Colonic mucosa (tissue), 4 donors: Measurements from ENCODE around the gene ELAPOR1. TPM values are rescaled to one million over a fixed set of nuclear protein-coding genes. Genes with fewer than 3 reads are reported as not detected.

Source experiments
- DNase-seq: peaks from one replicate; pipeline ENCODE4 v3.0.0-alpha.2; 2020
- H3K27ac ChIP-seq: fragments of 200-600 bp; one replicate; pipeline ENCODE4 v1.8.0; 2021
- H3K27me3 ChIP-seq: fragments of 200-600 bp; one replicate; pipeline ENCODE4 v1.8.0; 2021
- H3K36me3 ChIP-seq: fragments of 200-600 bp; one replicate; pipeline ENCODE4 v1.8.0; 2021
- H3K4me1 ChIP-seq: fragments of 200-600 bp; one replicate; pipeline ENCODE4 v1.8.0; 2021; ENCODE audit warnings: mild to moderate bottlenecking
- H3K4me3 ChIP-seq: fragments of 200-600 bp; one replicate; pipeline ENCODE4 v1.8.0; 2021
- H3K9ac ChIP-seq, 2 donors: one replicate each; pipeline ENCODE4 v1.7.0; 2013; ENCODE audit warnings: control low read depth in 2 of 2, low read depth in 2 of 2, low read length in 2 of 2
- H3K9me3 ChIP-seq: fragments of 200-600 bp; one replicate; pipeline ENCODE4 v1.8.0; 2021
- intact Hi-C: fragments of 100-400 bp; cut with DNase I; formaldehyde crosslinking; loops from one replicate; pipeline ENCODE4 v1.14.1; 2022
- total RNA-seq, 2 donors: library from RNA; stranded (reverse); fragmentation: NEBNext Ultra II Directional in 1 of 2; extraction: Animal tissue kit (Norgen Biotek cat#: 25700) in 1 of 2; gene quantifications; one replicate each; pipeline ENCODE4 v1.2.1, GENCODE V29; 2021
- TF ChIP-seq, protein P1 (sequence below): fragments of 200-600 bp; IDR thresholded peaks from one replicate; pipeline ENCODE4 v1.8.0; 2022; ENCODE audit warnings: antibody characterized with exemption, mild to moderate bottlenecking
- donor health status: healthy.
- donor health status: DM: no; HTN: no; CAD: no.
- donor health status: DM: no; HTN: no; CAD: no.

The ELAPOR1 gene
- total RNA-seq, 2 donors from 2014 or later = 110 to 163 TPM

DNA sequence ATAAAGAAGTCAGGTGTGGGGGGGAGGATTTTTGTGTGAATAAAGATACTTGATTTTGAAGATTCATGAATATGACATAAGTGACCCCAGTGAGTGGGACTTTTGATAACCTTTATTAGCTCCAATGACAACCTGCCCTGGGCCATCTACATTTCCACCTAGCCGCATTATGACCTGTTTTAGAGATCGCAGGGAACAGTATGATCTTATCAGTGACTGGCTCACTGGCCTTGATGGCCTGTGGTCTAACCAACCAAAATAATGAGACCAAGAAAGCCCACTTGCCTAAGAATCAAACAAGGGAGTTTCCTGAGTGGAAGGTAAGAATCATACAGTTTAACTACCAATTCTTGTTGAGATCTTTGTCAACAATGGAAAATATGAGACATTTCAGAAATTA lies 1.8 kb downstream of the ELAPOR1 start:
- DNase-seq = no peak
- no peak overlapping the region for H3K4me3 ChIP-seq
- H3K9me3 ChIP-seq = no peaks in the 10 kb centered on the region
- peak overlapping the region; percentile 55 for H3K27ac ChIP-seq
- TF ChIP-seq, protein P1, sequence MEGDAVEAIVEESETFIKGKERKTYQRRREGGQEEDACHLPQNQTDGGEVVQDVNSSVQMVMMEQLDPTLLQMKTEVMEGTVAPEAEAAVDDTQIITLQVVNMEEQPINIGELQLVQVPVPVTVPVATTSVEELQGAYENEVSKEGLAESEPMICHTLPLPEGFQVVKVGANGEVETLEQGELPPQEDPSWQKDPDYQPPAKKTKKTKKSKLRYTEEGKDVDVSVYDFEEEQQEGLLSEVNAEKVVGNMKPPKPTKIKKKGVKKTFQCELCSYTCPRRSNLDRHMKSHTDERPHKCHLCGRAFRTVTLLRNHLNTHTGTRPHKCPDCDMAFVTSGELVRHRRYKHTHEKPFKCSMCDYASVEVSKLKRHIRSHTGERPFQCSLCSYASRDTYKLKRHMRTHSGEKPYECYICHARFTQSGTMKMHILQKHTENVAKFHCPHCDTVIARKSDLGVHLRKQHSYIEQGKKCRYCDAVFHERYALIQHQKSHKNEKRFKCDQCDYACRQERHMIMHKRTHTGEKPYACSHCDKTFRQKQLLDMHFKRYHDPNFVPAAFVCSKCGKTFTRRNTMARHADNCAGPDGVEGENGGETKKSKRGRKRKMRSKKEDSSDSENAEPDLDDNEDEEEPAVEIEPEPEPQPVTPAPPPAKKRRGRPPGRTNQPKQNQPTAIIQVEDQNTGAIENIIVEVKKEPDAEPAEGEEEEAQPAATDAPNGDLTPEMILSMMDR = no peak
- no peaks in the 10 kb centered on the region for H3K27me3 ChIP-seq
- H3K36me3 ChIP-seq = no peaks in the 10 kb centered on the region
- peaks cover 7% of the 10 kb centered on the region for H3K4me1 ChIP-seq
- peak overlapping the region in 1 of 2 donors; percentile 44 for H3K9ac ChIP-seq
- intact Hi-C loops = no loop called here

DNA sequence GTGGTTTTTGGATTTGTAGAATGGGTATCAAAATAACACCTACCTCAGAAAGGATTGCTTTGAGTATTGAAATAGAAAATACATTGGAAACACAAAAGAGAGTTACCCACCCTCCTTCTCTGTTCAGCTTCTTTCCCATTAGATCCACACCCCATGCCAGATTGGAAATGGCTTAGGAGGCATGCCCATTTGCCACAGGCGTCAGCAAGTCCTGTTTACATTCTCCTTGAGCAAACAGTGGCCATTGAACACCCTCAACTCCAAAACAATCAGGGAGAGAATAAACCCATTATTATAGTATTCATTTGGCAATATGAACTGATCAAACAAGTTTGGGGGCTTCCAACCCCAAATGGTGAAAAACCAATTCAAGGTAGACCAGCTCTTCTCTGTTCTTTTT lies 2.4 kb downstream of the ELAPOR1 start:
- peak overlapping the region; percentile 55 for H3K27ac ChIP-seq
- H3K4me1 ChIP-seq = peaks cover 7% of the 10 kb centered on the region
- no peaks in the 10 kb centered on the region for H3K27me3 ChIP-seq
- H3K9ac ChIP-seq = peak overlapping the region in 1 of 2 donors; percentile 44
- intact Hi-C loops = no loop called here
- DNase-seq = peak; percentile 68
- TF ChIP-seq, protein P1 = no peak
- no peaks in the 10 kb centered on the region for H3K36me3 ChIP-seq
- no peaks in the 10 kb centered on the region for H3K9me3 ChIP-seq
- H3K4me3 ChIP-seq = no peak overlapping the region

DNA sequence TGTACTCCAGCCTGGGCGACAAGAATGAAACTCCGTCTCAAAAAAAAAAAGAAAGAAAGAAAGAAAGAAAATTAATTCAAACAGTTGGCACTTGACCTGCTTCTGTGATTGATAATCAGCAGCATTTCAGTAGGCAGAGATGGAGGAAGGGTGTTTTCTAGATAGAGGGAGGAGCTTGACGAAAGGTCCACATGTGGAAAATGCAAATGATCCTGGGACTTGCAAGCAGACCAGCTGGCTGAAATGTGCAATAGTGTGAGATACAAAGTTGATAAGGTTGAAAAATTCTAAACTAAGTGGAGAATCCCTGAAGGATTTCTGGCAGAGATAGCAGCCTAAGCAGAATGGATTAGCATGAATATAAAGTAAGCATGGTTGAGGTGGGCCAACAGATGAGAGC lies 4.2 kb downstream of the ELAPOR1 start:
- intact Hi-C loops = no loop called here
- Histone ChIP-seq H3K9ac (no peak overlapping the region), H3K36me3 (no peaks in the 10 kb centered on the region), H3K9me3 (no peaks in the 10 kb centered on the region), H3K4me1 (peaks cover 3% of the 10 kb centered on the region), H3K27ac (no peak overlapping the region), H3K27me3 (no peaks in the 10 kb centered on the region), H3K4me3 (no peak overlapping the region)
- TF ChIP-seq, protein P1 = no peak
- DNase-seq = no peak

DNA sequence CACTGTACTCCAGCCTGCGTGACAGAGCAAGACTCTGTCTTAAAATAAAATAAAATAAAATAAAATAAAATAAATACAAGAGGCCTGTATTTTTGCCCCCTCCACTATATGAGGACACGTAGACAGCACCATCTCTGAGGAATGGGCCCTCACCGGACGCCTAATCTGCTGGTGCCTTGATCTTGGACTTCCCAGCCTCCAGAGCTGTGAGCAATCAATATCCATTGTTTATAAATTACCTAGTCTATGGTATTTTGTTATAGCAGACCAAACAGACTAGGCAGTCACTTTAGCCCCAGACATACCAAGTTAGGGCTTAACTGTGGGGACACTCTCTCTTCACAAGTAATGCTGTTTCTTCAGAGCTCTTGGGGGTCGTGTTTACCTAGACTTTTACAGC lies 6.4 kb downstream of the ELAPOR1 start:
- no peak for DNase-seq
- H3K36me3 ChIP-seq = no peaks in the 10 kb centered on the region
- intact Hi-C loops = no loop called here
- H3K4me1 ChIP-seq = no peaks in the 10 kb centered on the region
- no peaks in the 10 kb centered on the region for H3K27me3 ChIP-seq
- no peak overlapping the region for H3K27ac ChIP-seq
- no peak overlapping the region for H3K4me3 ChIP-seq
- no peak overlapping the region for H3K9ac ChIP-seq
- H3K9me3 ChIP-seq = no peaks in the 10 kb centered on the region
- TF ChIP-seq, protein P1 = no peak

DNA sequence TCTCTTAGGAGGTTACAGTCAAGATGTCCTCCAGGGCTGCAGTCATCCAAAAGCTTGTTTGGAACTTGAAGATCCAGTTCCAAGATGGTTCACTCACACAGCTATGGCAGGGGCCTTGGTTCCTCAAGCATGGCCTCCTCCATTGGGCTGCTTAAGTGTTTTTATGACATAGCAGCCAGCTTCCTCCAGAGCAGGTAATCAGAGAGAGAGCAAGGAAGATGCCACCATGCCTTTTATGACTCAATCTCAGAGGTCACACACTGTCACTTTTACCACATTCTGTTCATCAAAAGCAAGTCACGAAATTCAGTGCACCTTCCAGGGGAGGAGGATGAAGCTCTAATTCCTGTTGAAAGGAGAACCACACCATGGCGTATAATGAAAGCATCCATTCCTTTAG lies 17.1 kb downstream of the ELAPOR1 start:
- no peak for DNase-seq
- no peak overlapping the region for H3K9ac ChIP-seq
- H3K36me3 ChIP-seq = no peaks in the 10 kb centered on the region
- no peaks in the 10 kb centered on the region for H3K27me3 ChIP-seq
- no peak overlapping the region for H3K27ac ChIP-seq
- no peaks in the 10 kb centered on the region for H3K4me1 ChIP-seq
- intact Hi-C loops = no loop called here
- no peaks in the 10 kb centered on the region for H3K9me3 ChIP-seq
- TF ChIP-seq, protein P1 = no peak
- H3K4me3 ChIP-seq = no peak overlapping the region

DNA sequence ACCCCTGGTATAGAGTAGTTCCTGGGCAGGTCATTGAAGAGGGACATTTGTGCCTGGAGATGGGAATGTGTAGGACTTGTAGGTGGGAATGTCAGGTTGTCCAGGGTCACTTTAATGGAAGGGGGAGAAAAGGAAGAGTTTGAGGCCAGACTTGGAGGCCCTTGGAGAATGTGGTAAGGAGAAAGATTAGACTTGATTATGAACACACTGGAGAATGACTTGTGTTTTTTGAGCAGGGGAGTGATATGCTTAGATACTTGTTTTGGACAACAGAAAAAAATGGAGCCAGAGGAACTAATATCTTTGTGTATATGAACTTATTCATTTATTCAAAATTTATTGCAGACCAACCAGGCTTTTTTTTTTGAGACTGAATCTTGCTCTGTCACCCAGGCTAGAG lies 17.9 kb downstream of the ELAPOR1 start:
- Histone ChIP-seq H3K9me3 (no peaks in the 10 kb centered on the region), H3K4me3 (no peak overlapping the region), H3K27ac (no peak overlapping the region), H3K9ac (no peak overlapping the region), H3K4me1 (no peaks in the 10 kb centered on the region), H3K36me3 (no peaks in the 10 kb centered on the region), H3K27me3 (no peaks in the 10 kb centered on the region)
- DNase-seq = no peak
- TF ChIP-seq, protein P1 = no peak
- intact Hi-C loops = no loop called here
